Thymus (tissue), 11 donors: Measurements from ENCODE around the gene CYGB. TPM values are rescaled to one million over a fixed set of nuclear protein-coding genes. Genes with fewer than 3 reads are reported as not detected.

Experiments
- DNase-seq, 9 donors: peaks; one replicate each; pipeline ENCODE4 v3.0.0-alpha.2; 2013; ENCODE audit warnings: low spot score in 9 of 9, low read depth in 6 of 9, missing footprints in 1 of 9
- H3K27ac ChIP-seq, 2 donors: one replicate each; pipeline ENCODE4 v1.5.1; 2013; ENCODE audit warnings: control low read depth in 1 of 2, low read depth in 1 of 2, low read length in 1 of 2, mild to moderate bottlenecking in 1 of 2, moderate library complexity in 1 of 2
- H3K27me3 ChIP-seq, 2 donors: one replicate each; pipeline ENCODE4 v1.5.1; 2013; ENCODE audit warnings: low read length in 1 of 2; ENCODE audit not compliant: control insufficient read depth in 2 of 2, insufficient read depth in 1 of 2
- H3K36me3 ChIP-seq, 2 donors: one replicate each; pipeline ENCODE4 v1.5.1; 2013; ENCODE audit warnings: low read length in 1 of 2, mild to moderate bottlenecking in 1 of 2, moderate library complexity in 1 of 2; ENCODE audit not compliant: control insufficient read depth in 2 of 2, insufficient read depth in 2 of 2
- H3K4me1 ChIP-seq, 2 donors: one replicate each; pipeline ENCODE4 v1.5.1; 2013; ENCODE audit warnings: low read length in 2 of 2; ENCODE audit not compliant: control insufficient read depth in 2 of 2, insufficient read depth in 2 of 2
- H3K4me3 ChIP-seq, 2 donors: one replicate each; pipeline ENCODE4 v1.5.1; 2013; ENCODE audit warnings: low read length in 2 of 2, control low read depth in 1 of 2, mild to moderate bottlenecking in 1 of 2
- H3K9me3 ChIP-seq, 2 donors: one replicate each; pipeline ENCODE4 v1.5.1; 2013; ENCODE audit warnings: low read length in 1 of 2, mild to moderate bottlenecking in 1 of 2; ENCODE audit not compliant: control insufficient read depth in 2 of 2, insufficient read depth in 1 of 2
- WGBS: extraction: QIAGEN DNeasy Blood & Tissue Kit; methylation state at CpG from one replicate; pipeline ENCODE4 v1.1.7; 2013; 5-methylcytosine and 5-hydroxymethylcytosine counted together
- polyA plus RNA-seq: library from polyadenylated mRNA; stranded (reverse); fragments of 200-250 nt; gene quantifications from one replicate; pipeline ENCODE4 v1.2.3, GENCODE V29; 2013
- total RNA-seq: library from RNA; stranded (reverse); fragments of 120-200 nt; gene quantifications from one replicate; pipeline ENCODE4 v1.2.4, GENCODE V29; 2013
- donor health status: healthy.

The CYGB gene
- total and polyA plus RNA-seq, 2 donors: 1.6 to 12.1 TPM

GRCh38 chr17:76501827-76502307 lies 35.6 kb downstream of the CYGB start:
- no peak for DNase-seq
- 90% methylated on average over 11 of the region's 11 CpGs for WGBS
- peaks cover 11 to 48% of the 10 kb centered on the region in 2 donors for H3K4me1 ChIP-seq
- no peaks in the 10 kb centered on the region for H3K9me3 ChIP-seq
- peak overlapping the region in 1 of 2 donors; percentile 38 for H3K27ac ChIP-seq
- H3K4me3 ChIP-seq: peak overlapping the region in 1 of 2 donors; percentile 58
- no peaks in the 10 kb centered on the region for H3K36me3 ChIP-seq
- H3K27me3 ChIP-seq: peaks cover 14 to 28% of the 10 kb centered on the region in 2 donors

DNA sequence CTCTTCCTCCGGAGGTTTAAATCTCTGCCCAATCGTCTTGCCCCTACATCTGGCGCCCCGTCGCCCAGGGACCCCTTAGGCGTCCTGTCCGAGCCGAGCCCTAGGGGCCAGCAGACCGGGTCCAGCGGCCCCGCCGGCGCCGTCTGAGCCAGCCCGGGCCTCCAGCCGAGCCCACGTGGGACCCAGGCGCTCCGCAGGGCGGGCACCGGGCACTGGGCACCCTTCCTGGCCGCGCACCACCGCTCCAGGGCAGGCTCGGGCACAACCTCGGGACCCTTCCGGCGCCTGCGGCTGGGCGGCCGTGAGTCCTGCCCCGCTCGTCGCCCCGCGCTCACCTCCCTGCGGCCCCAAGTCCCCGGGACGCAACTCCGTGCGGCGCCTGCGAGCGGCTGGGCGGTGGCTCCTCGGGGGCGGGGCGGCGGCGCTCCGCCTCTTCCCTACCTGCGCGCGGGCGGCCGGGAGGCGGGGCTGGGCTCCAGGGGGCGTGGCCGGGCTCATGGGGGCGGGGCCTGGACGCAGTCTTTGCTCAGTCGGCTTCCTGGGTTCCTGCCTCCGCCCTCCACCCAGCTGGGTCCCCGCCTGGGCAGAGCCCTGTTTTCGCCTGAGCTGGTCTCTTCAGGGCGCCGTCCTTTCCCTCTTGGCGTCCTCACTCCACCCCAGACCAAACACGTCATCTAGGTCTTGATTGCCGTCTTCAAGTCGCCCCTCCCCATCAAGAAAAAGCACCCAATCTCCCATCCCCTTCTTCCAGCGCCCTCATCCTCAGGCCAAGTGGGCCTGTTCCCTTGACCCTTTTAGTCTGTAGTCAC lies 36.3 kb downstream of the CYGB start, which contains the start of gene RHBDF2:
Gene RHBDF2 (minus strand): TSS at position 406 of the 809 bp plus-strand sequence. CDS start 19,899 bp downstream, outside the sequence.
- Histone ChIP-seq H3K27ac (peak within 1 kb of the TSS in 1 of 2 donors; percentile 88), H3K9me3 (no peaks in the 10 kb centered on the region), H3K27me3 (peaks cover 14 to 24% of the 10 kb centered on the region in 2 donors), H3K36me3 (no peaks in the 10 kb centered on the region), H3K4me3 (peak within 1 kb of the TSS; percentile 35 to 58), H3K4me1 (peaks cover 11 to 43% of the 10 kb centered on the region in 2 donors)
- DNase-seq: peak in 8 of 9 donors; percentile 60 to 92 (median 82)
- WGBS: 1% methylated on average over 72 of the region's 72 CpGs

DNA sequence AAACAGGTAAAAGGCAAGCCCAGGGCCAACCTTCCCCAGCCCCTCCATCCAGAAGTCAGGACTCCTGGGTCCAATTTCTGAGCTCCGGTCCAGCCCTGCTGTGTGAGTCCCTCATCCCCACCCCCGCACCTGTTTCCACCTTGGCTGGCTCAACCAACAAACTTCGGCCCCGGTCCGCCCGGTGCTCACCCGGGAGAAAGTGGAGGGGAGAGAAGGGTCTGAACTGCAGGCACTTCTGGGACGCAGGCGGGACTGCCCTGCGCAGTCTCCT lies 36.8 kb downstream of the CYGB start:
- Histone ChIP-seq H3K9me3 (no peaks in the 10 kb centered on the region), H3K27ac (no peak overlapping the region), H3K27me3 (peaks cover 14 to 24% of the 10 kb centered on the region in 2 donors), H3K4me1 (peaks cover 11 to 43% of the 10 kb centered on the region in 2 donors), H3K36me3 (no peaks in the 10 kb centered on the region), H3K4me3 (peak overlapping the region; percentile 35 to 58)
- DNase-seq: no peak
- 10% methylated on average over 10 of the region's 10 CpGs for WGBS

GRCh38 chr17:76500074-76500746 lies 37.3 kb downstream of the CYGB start:
- peaks cover 14 to 24% of the 10 kb centered on the region in 2 donors for H3K27me3 ChIP-seq
- no peak for DNase-seq
- H3K36me3 ChIP-seq: no peaks in the 10 kb centered on the region
- H3K4me3 ChIP-seq: peak overlapping the region; percentile 35 to 58
- H3K4me1 ChIP-seq: peaks cover 11 to 43% of the 10 kb centered on the region in 2 donors
- WGBS: 87% methylated on average over 17 of the region's 17 CpGs
- peak overlapping the region in 1 of 2 donors; percentile 56 for H3K27ac ChIP-seq
- H3K9me3 ChIP-seq: no peaks in the 10 kb centered on the region

GRCh38 chr17:76499267-76499667 lies 38.2 kb downstream of the CYGB start:
- no peak overlapping the region for H3K4me3 ChIP-seq
- no peak for DNase-seq
- H3K36me3 ChIP-seq: no peaks in the 10 kb centered on the region
- 89% methylated on average over 5 of the region's 5 CpGs for WGBS
- H3K27me3 ChIP-seq: peaks cover 14 to 24% of the 10 kb centered on the region in 2 donors
- peaks cover 11 to 44% of the 10 kb centered on the region in 2 donors for H3K4me1 ChIP-seq
- H3K27ac ChIP-seq: peak overlapping the region in 1 of 2 donors; percentile 28
- H3K9me3 ChIP-seq: no peaks in the 10 kb centered on the region

DNA sequence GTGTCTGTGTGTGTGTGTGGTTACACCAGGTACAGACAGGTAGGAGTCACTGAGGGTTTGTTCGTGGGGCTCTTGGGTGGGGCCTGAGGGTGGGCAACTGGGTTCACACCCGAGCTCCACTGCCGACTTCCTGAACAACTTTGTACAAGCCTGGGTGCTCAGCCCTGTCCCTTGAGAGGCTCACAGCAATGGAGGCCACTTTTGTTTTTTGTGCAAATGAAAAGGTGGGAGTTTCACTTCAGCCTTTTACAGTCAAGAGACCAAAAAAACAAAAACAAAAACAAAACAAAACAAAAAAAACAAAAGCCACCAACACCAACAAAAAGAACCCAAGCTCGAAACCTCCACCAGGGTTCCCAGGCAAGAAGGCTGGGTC lies 38.6 kb downstream of the CYGB start:
- peak overlapping the region in 1 of 2 donors; percentile 48 for H3K27ac ChIP-seq
- H3K4me1 ChIP-seq: peaks cover 14 to 48% of the 10 kb centered on the region in 2 donors

DNA sequence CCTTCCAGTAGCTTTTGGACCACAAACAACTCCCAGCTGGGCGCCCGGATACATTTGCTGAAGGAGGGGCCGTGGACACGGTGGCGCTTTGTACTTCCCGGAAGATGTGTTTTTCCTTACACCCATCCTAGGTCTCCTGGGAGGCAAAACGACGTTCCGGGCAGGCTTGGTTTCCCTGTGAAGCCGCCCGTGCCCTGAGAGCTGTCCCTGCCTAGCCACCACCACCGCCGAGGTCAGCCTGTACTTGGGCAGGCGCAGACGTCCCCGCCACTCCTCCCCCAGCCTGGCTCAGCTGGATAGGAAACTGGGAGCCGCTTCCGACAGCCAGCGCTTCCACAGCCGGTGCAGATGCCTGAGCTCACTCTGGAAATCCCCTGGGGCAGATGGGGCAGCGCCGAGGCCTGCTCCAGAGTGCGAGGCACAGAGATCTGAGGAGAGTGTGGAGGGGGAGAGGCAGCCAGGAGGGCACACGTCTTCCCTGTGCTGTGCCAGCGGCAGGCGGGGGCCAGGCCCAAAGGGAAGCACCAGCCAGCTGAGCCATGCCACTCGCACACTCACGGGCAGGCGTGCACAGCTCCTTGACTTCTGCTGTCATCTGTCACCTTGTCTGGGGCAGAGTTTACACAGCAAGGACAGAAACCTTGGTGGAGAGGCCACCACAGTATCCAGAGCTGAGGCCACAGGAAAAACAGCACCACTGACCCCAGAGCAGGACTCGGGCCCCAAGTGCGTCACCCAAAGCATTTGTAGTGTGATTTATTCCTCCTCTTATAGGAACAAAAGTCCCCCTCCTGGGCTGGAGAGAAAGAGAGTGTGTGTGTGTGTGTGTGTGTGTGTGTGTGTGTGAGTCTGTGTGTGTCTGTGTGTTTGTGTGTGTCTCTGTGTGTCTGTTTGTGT lies 39.3 kb downstream of the CYGB start:
- H3K4me1 ChIP-seq: peaks cover 21 to 54% of the 10 kb centered on the region in 2 donors
- DNase-seq: no peak
- no peak overlapping the region for H3K4me3 ChIP-seq
- peaks cover 14 to 24% of the 10 kb centered on the region in 2 donors for H3K27me3 ChIP-seq
- no peaks in the 10 kb centered on the region for H3K36me3 ChIP-seq
- H3K9me3 ChIP-seq: no peaks in the 10 kb centered on the region
- WGBS: 94% methylated on average over 31 of the region's 31 CpGs
- H3K27ac ChIP-seq: peak overlapping the region; percentile 3 to 48

More for the DNA sequence above, 38.6 kb downstream of the CYGB start:
- WGBS: 86% methylated on average over 4 of the region's 4 CpGs
- no peak for DNase-seq
- Histone ChIP-seq H3K9me3 (no peaks in the 10 kb centered on the region), H3K4me3 (no peak overlapping the region), H3K27me3 (peaks cover 14 to 24% of the 10 kb centered on the region in 2 donors), H3K36me3 (no peaks in the 10 kb centered on the region)

DNA sequence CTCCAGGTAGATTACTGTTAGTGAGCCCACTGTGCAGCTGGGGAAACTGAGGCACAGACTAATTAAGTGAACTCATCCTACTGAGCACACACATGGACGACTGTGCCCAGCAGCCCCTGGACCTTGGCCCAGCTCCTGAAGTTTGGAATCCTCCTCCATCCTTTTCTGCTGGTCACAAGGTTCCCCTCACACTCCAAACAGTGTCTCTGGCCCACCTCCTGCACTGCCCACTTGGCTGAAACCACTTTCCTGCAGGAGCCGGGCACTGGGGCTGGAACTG lies 39.9 kb downstream of the CYGB start:
- H3K4me1 ChIP-seq: peaks cover 26 to 60% of the 10 kb centered on the region in 2 donors
- 88% methylated on average over 2 of the region's 2 CpGs for WGBS
- H3K27me3 ChIP-seq: peaks cover 14 to 24% of the 10 kb centered on the region in 2 donors
- no peaks in the 10 kb centered on the region for H3K9me3 ChIP-seq
- no peak overlapping the region for H3K4me3 ChIP-seq
- H3K36me3 ChIP-seq: no peaks in the 10 kb centered on the region
- H3K27ac ChIP-seq: no peak overlapping the region
- DNase-seq: no peak
